ENCODE results near the gene ARID1B.

ARID1B gene

GRCh38 chr6:156879186-156879585 lies 102.0 kb downstream of the ARID1B start:
- DNase-seq (ENCODE audit: low spot score): no peak

- DNase-seq (ENCODE audit: low spot score): no peak
These were observed 102.4 kb downstream of the ARID1B start for GRCh38 chr6:156879591-156879990.

- DNase-seq (ENCODE audit: low spot score): no peak
These were observed 103.7 kb downstream of the ARID1B start for GRCh38 chr6:156880913-156881312.

- no peak for DNase-seq (ENCODE audit: low spot score)
These were observed 104.8 kb downstream of the ARID1B start for GRCh38 chr6:156881687-156882629.

- DNase-seq (ENCODE audit: low spot score): no peak
These were observed 106.5 kb downstream of the ARID1B start for GRCh38 chr6:156883497-156884252.

GRCh38 chr6:156884306-156884705 lies 107.1 kb downstream of the ARID1B start:
- DNase-seq (ENCODE audit: low spot score): no peak

- no peak for DNase-seq (ENCODE audit: low spot score)
These were observed 108.4 kb downstream of the ARID1B start for GRCh38 chr6:156885562-156885961.

GRCh38 chr6:156886409-156886808 lies 109.2 kb downstream of the ARID1B start:
- DNase-seq (ENCODE audit: low spot score): no peak

GRCh38 chr6:156887623-156888269 lies 110.6 kb downstream of the ARID1B start:
- no peak for DNase-seq (ENCODE audit: low spot score)

GRCh38 chr6:156889469-156889868 lies 112.3 kb downstream of the ARID1B start:
- DNase-seq (ENCODE audit: low spot score): no peak

GRCh38 chr6:156889986-156890385 lies 112.8 kb downstream of the ARID1B start:
- DNase-seq (ENCODE audit: low spot score): no peak

GRCh38 chr6:156890627-156891314 lies 113.6 kb downstream of the ARID1B start:
- DNase-seq (ENCODE audit: low spot score): no peak

- DNase-seq (ENCODE audit: low spot score): no peak
These were observed 120.8 kb downstream of the ARID1B start for GRCh38 chr6:156897907-156898531.

- DNase-seq (ENCODE audit: low spot score): no peak
These were observed 121.9 kb downstream of the ARID1B start for GRCh38 chr6:156899071-156899470.

GRCh38 chr6:156899532-156900135 lies 122.5 kb downstream of the ARID1B start:
- no peak for DNase-seq (ENCODE audit: low spot score)

- DNase-seq (ENCODE audit: low spot score): no peak
These were observed 123.1 kb downstream of the ARID1B start for GRCh38 chr6:156900292-156900691.

- DNase-seq (ENCODE audit: low spot score): no peak
These were observed 124.3 kb downstream of the ARID1B start for GRCh38 chr6:156901309-156902019.

GRCh38 chr6:156902782-156903181 lies 125.6 kb downstream of the ARID1B start:
- no peak for DNase-seq (ENCODE audit: low spot score)

GRCh38 chr6:156904176-156904967 lies 127.2 kb downstream of the ARID1B start:
- no peak for DNase-seq (ENCODE audit: low spot score)

GRCh38 chr6:156905801-156906200 lies 128.6 kb downstream of the ARID1B start:
- no peak for DNase-seq (ENCODE audit: low spot score)
